ENCODE data around the gene OPRPN.

OPRPN gene

GRCh38 chr4:70380578-70380977, 17.2 kb upstream of the OPRPN start:
- Histone ChIP-seq H3K4me2 (ENCODE audit: low read depth, low read length, poor library complexity, severe bottlenecking) (no peak overlapping the region), H3K4me3 (ENCODE audit: insufficient read depth, low read length, poor library complexity, severe bottlenecking) (no peak overlapping the region), H2AFZ (ENCODE audit: low read depth, low read length, severe bottlenecking) (no peak overlapping the region), H3K9ac (ENCODE audit: low read length) (no peak overlapping the region), H3K27me3 (ENCODE audit: low read length) (no peaks in the 10 kb centered on the region), H3K9me2 (replicated peaks; ENCODE audit: insufficient read depth, low read length) (no peaks in the 10 kb centered on the region), H3K9me3 (ENCODE audit: insufficient read depth, low read length) (no peaks in the 10 kb centered on the region), H3K27ac (ENCODE audit: low read depth, low read length) (no peak overlapping the region), H4K20me1 (ENCODE audit: low read depth, low read length) (no peaks in the 10 kb centered on the region), H3K79me2 (ENCODE audit: insufficient read depth, low read length) (no peaks in the 10 kb centered on the region), H3F3A (ENCODE audit: insufficient read depth) (no peaks in the 10 kb centered on the region), H3K36me3 (ENCODE audit: low read length) (no peaks in the 10 kb centered on the region)
- TF ChIP-seq CTCF (IDR thresholded peaks at IDR 0.05; ENCODE audit: insufficient read depth, low read length, poor library complexity, severe bottlenecking) = no peak
- no peak for TF ChIP-seq EZH2phosphoT487 (conservative IDR thresholded peaks at IDR 0.05; ENCODE audit: low read length)

GRCh38 chr4:70382691-70383181, 15.0 kb upstream of the OPRPN start, which contains the start of gene SMR3B:
Gene SMR3B (plus strand): TSS chr4:70383131. CDS start chr4:70384511, 1,380 bp downstream.
- no peak within 1 kb of the TSS for H3K27ac ChIP-seq (ENCODE audit: low read depth, low read length)
- no peaks in the 10 kb centered on the region for H3K9me2 ChIP-seq (replicated peaks; ENCODE audit: insufficient read depth, low read length)
- no peak within 1 kb of the TSS for H3K9ac ChIP-seq (ENCODE audit: low read length)

GRCh38 chr4:70392057-70392776, 5.5 kb upstream of the OPRPN start:
- Histone ChIP-seq H3K79me2 (ENCODE audit: insufficient read depth, low read length) (no peaks in the 10 kb centered on the region), H4K20me1 (ENCODE audit: low read depth, low read length) (no peaks in the 10 kb centered on the region), H3F3A (ENCODE audit: insufficient read depth) (no peaks in the 10 kb centered on the region), H3K4me2 (ENCODE audit: low read depth, low read length, poor library complexity, severe bottlenecking) (peak overlapping the region; percentile 27), H3K27me3 (ENCODE audit: low read length) (no peaks in the 10 kb centered on the region), H3K27ac (ENCODE audit: low read depth, low read length) (peak overlapping the region; percentile 63), H2AFZ (ENCODE audit: low read depth, low read length, severe bottlenecking) (no peak overlapping the region), H3K4me3 (ENCODE audit: insufficient read depth, low read length, poor library complexity, severe bottlenecking) (no peak overlapping the region), H3K36me3 (ENCODE audit: low read length) (no peaks in the 10 kb centered on the region), H3K9me3 (ENCODE audit: insufficient read depth, low read length) (no peaks in the 10 kb centered on the region), H3K9ac (ENCODE audit: low read length) (no peak overlapping the region), H3K9me2 (replicated peaks; ENCODE audit: insufficient read depth, low read length) (no peaks in the 10 kb centered on the region)
- TF ChIP-seq CTCF (IDR thresholded peaks at IDR 0.05; ENCODE audit: insufficient read depth, low read length, poor library complexity, severe bottlenecking) = no peak
- TF ChIP-seq EZH2phosphoT487 (conservative IDR thresholded peaks at IDR 0.05; ENCODE audit: low read length) = no peak

More at GRCh38 chr4:70382691-70383181, 15.0 kb upstream of the OPRPN start, which contains the start of gene SMR3B:
- Histone ChIP-seq H3K27me3 (ENCODE audit: low read length) (no peaks in the 10 kb centered on the region), H4K20me1 (ENCODE audit: low read depth, low read length) (no peaks in the 10 kb centered on the region), H3F3A (ENCODE audit: insufficient read depth) (no peaks in the 10 kb centered on the region), H3K79me2 (ENCODE audit: insufficient read depth, low read length) (no peaks in the 10 kb centered on the region), H3K36me3 (ENCODE audit: low read length) (no peaks in the 10 kb centered on the region), H3K4me2 (ENCODE audit: low read depth, low read length, poor library complexity, severe bottlenecking) (no peak within 1 kb of the TSS), H3K9me3 (ENCODE audit: insufficient read depth, low read length) (no peaks in the 10 kb centered on the region), H2AFZ (ENCODE audit: low read depth, low read length, severe bottlenecking) (no peak within 1 kb of the TSS), H3K4me3 (ENCODE audit: insufficient read depth, low read length, poor library complexity, severe bottlenecking) (no peak within 1 kb of the TSS)
- TF ChIP-seq CTCF (IDR thresholded peaks at IDR 0.05; ENCODE audit: insufficient read depth, low read length, poor library complexity, severe bottlenecking) (no peak), EZH2phosphoT487 (conservative IDR thresholded peaks at IDR 0.05; ENCODE audit: low read length) (no peak)
